HUES64 (cell line): Measurements from ENCODE around the gene ACOT6.

Experiments used
- H3K27ac ChIP-seq: 2 replicates; pipeline ENCODE4 v1.7.0; 2013; ENCODE audit warnings: low read depth, low read length, inconsistent platforms
- H3K27me3 ChIP-seq: 2 replicates; pipeline ENCODE4 v1.6.1; 2013; ENCODE audit warnings: mild to moderate bottlenecking, low read length; ENCODE audit not compliant: insufficient read depth
- H3K36me3 ChIP-seq: 2 replicates; pipeline ENCODE4 v1.6.1; 2013; ENCODE audit warnings: mild to moderate bottlenecking, low read length; ENCODE audit not compliant: insufficient read depth
- H3K4me1 ChIP-seq: 2 replicates; pipeline ENCODE4 v1.6.1; 2013; ENCODE audit warnings: mild to moderate bottlenecking, low read length, moderate library complexity; ENCODE audit not compliant: insufficient read depth
- H3K4me3 ChIP-seq: 2 replicates; pipeline ENCODE4 v1.5.1; 2013; ENCODE audit warnings: mild to moderate bottlenecking, low read length, moderate library complexity
- H3K9ac ChIP-seq: 2 replicates; pipeline ENCODE4 v1.6.1; 2013; ENCODE audit warnings: mild to moderate bottlenecking, low read depth, low read length
- H3K9me3 ChIP-seq: 2 replicates; pipeline ENCODE4 v1.6.1; 2013; ENCODE audit warnings: low read depth, low read length; ENCODE audit not compliant: insufficient read depth
- WGBS: fragments of 150-250, 120-280 bp; methylation state at CpG from one replicate; pipeline ENCODE4 v1.1.7; 2013; ENCODE audit warnings: missing lambda C conversion rate; 5-methylcytosine and 5-hydroxymethylcytosine counted together

ACOT6 gene

GRCh38 chr14:73602994-73603393 is 9.3 kb upstream of the ACOT6 start:
- H3K36me3 ChIP-seq = no peaks in the 10 kb centered on the region
- WGBS = 91% methylated on average over 3 of the region's 3 CpGs
- no peak overlapping the region for H3K4me3 ChIP-seq
- H3K4me1 ChIP-seq = no peaks in the 10 kb centered on the region
- H3K27ac ChIP-seq = no peak overlapping the region
- H3K9me3 ChIP-seq = peaks cover 10% of the 10 kb centered on the region
- H3K9ac ChIP-seq = no peak overlapping the region
- no peaks in the 10 kb centered on the region for H3K27me3 ChIP-seq

- Histone ChIP-seq H3K4me1 (no peaks in the 10 kb centered on the region), H3K36me3 (no peaks in the 10 kb centered on the region), H3K9ac (no peak overlapping the region), H3K9me3 (peaks cover 10% of the 10 kb centered on the region), H3K4me3 (no peak overlapping the region), H3K27ac (no peak overlapping the region), H3K27me3 (peaks cover 4% of the 10 kb centered on the region; the same call in 1 of the 2 replicates)
- 92% methylated on average over 2 of the region's 3 CpGs for WGBS
These were observed 6.0 kb upstream of the ACOT6 start for GRCh38 chr14:73606271-73606670.

- H3K9me3 ChIP-seq = peaks cover 10% of the 10 kb centered on the region
- H3K4me3 ChIP-seq = no peak overlapping the region
- H3K27ac ChIP-seq = no peak overlapping the region
- peaks cover 13% of the 10 kb centered on the region; the same call in 1 of the 2 replicates for H3K27me3 ChIP-seq
- H3K9ac ChIP-seq = no peak overlapping the region
- WGBS = 82% methylated on average over 1 of the region's 1 CpG
- no peaks in the 10 kb centered on the region for H3K36me3 ChIP-seq
- no peaks in the 10 kb centered on the region for H3K4me1 ChIP-seq
These were observed 5.1 kb upstream of the ACOT6 start for GRCh38 chr14:73607241-73607640.

DNA sequence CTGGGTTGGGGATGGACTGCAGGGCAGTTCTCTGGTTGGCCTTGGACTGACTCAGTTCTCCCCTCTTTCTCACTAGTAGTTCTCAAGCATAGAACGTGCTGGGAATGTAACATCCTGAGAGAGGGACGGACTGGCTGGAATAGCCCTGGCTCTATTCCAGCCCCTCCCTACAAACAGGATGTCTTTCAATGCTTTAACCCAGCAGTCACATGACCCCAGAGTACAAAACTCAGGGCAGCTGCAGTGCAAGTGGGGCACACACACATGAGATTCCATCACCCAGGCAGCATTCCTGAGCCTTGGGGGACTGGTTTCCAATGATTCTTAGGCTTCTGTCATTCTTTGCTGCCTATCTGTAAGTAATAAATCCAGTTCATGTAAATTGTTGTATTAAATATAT is 1.6 kb upstream of the ACOT6 start:
- peaks cover 38% of the 10 kb centered on the region for H3K27me3 ChIP-seq
- H3K36me3 ChIP-seq = no peaks in the 10 kb centered on the region
- H3K9ac ChIP-seq = no peak overlapping the region
- H3K9me3 ChIP-seq = peaks cover 10% of the 10 kb centered on the region
- H3K27ac ChIP-seq = no peak overlapping the region
- H3K4me3 ChIP-seq = no peak overlapping the region
- WGBS = 89% methylated on average over 2 of the region's 2 CpGs
- H3K4me1 ChIP-seq = no peaks in the 10 kb centered on the region

GRCh38 chr14:73613046-73613383 is 698 bp downstream of the ACOT6 start:
- H3K27me3 ChIP-seq = peaks cover 50% of the 10 kb centered on the region
- H3K9ac ChIP-seq = peak overlapping the region; percentile 76
- peak overlapping the region; percentile 75 for H3K4me3 ChIP-seq
- H3K9me3 ChIP-seq = no peaks in the 10 kb centered on the region
- WGBS = 14% methylated on average over 13 of the region's 13 CpGs
- H3K27ac ChIP-seq = no peak overlapping the region
- 0 out of 2 replicates have a peak, but pooled peaks cover 7% of the 10 kb centered on the region for H3K4me1 ChIP-seq
- no peaks in the 10 kb centered on the region for H3K36me3 ChIP-seq

- H3K27me3 ChIP-seq = peaks cover 53% of the 10 kb centered on the region
- no peak overlapping the region for H3K27ac ChIP-seq
- no peaks in the 10 kb centered on the region for H3K9me3 ChIP-seq
- H3K9ac ChIP-seq = no peak overlapping the region
- no peaks in the 10 kb centered on the region for H3K36me3 ChIP-seq
- H3K4me1 ChIP-seq = 0 out of 2 replicates have a peak, but pooled peaks cover 7% of the 10 kb centered on the region
- peak overlapping the region; percentile 75; the same call in 1 of the 2 replicates for H3K4me3 ChIP-seq
- WGBS = 98% methylated on average over 3 of the region's 3 CpGs
These were observed 1.2 kb downstream of the ACOT6 start for GRCh38 chr14:73613419-73613963.

GRCh38 chr14:73616831-73617230 is 4.5 kb downstream of the ACOT6 start:
- H3K36me3 ChIP-seq = no peaks in the 10 kb centered on the region
- H3K27me3 ChIP-seq = peaks cover 54% of the 10 kb centered on the region
- WGBS = 64% methylated on average over 4 of the region's 4 CpGs
- no peak overlapping the region for H3K4me3 ChIP-seq
- H3K9me3 ChIP-seq = no peaks in the 10 kb centered on the region
- H3K9ac ChIP-seq = no peak overlapping the region
- no peak overlapping the region for H3K27ac ChIP-seq
- 0 out of 2 replicates have a peak, but pooled peaks cover 7% of the 10 kb centered on the region for H3K4me1 ChIP-seq

- Histone ChIP-seq H3K9me3 (no peaks in the 10 kb centered on the region), H3K27me3 (peaks cover 29% of the 10 kb centered on the region; the same call in 1 of the 2 replicates), H3K36me3 (no peaks in the 10 kb centered on the region), H3K4me1 (0 out of 2 replicates have a peak, but pooled peaks cover 7% of the 10 kb centered on the region), H3K4me3 (no peak overlapping the region), H3K27ac (no peak overlapping the region), H3K9ac (no peak overlapping the region)
- WGBS = 88% methylated on average over 1 of the region's 1 CpG
These were observed 7.2 kb downstream of the ACOT6 start for GRCh38 chr14:73619524-73619923.

- Histone ChIP-seq H3K9me3 (no peaks in the 10 kb centered on the region), H3K27me3 (peaks cover 28% of the 10 kb centered on the region; the same call in 1 of the 2 replicates), H3K4me1 (0 out of 2 replicates have a peak, but pooled peaks cover 7% of the 10 kb centered on the region), H3K9ac (no peak overlapping the region), H3K27ac (no peak overlapping the region), H3K36me3 (no peaks in the 10 kb centered on the region), H3K4me3 (no peak overlapping the region)
- WGBS = 93% methylated on average over 10 of the region's 10 CpGs
These were observed 8.0 kb downstream of the ACOT6 start for GRCh38 chr14:73620268-73620667.

DNA sequence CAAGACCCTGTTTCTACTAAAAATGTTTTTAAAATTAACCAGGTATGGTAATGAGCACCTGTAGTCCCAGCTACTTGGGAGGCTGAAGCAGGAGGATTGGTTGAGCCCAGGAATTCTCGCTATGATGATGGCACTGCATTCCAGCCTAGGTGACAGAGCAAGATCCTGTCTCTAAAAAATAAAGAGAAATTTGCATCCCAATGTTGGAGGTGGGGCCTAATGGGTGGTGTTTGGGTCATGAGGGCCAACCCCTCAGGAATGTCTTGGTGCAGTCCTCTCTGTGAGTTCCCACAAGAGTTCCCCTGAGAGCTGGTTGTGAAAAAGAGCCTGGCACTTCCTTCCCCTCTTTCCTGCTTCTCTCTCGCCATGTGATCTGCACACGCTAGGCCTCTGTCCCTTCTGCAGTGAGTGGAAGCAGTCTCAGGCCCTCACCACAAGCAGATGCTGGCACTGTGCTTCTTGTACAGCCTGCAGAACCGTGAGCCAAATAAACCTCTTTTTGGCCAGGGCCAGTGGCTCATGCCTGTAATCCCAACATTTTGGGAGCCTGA is 11.3 kb downstream of the ACOT6 start:
- Histone ChIP-seq H3K36me3 (no peaks in the 10 kb centered on the region), H3K27me3 (peaks cover 10% of the 10 kb centered on the region; the same call in 1 of the 2 replicates), H3K4me1 (no peaks in the 10 kb centered on the region), H3K4me3 (no peak overlapping the region), H3K9me3 (no peaks in the 10 kb centered on the region), H3K9ac (no peak overlapping the region), H3K27ac (no peak overlapping the region)
- WGBS = 92% methylated on average over 4 of the region's 4 CpGs

DNA sequence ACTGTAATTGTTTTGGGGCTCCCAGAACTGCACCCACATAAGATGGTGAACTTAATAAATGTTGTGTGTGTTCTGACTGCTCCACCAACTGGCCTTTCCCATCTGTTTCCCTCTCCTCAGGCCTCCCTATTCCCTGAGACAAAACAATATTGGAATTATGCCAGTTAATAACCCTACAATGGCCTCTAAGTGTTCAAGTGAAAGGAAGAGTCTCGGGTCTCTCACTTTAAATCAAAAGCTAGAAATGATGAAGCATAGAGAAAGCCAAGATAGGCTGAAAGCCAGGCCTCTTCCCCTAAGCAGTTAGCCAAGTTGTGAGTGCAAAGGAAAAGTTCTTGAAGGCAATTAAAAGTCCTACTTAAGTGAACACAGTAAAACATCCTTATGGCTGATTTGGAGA is 13.4 kb downstream of the ACOT6 start:
- Histone ChIP-seq H3K36me3 (no peaks in the 10 kb centered on the region), H3K4me1 (no peaks in the 10 kb centered on the region), H3K9ac (no peak overlapping the region), H3K27ac (no peak overlapping the region), H3K27me3 (no peaks in the 10 kb centered on the region), H3K9me3 (no peaks in the 10 kb centered on the region), H3K4me3 (no peak overlapping the region)
- WGBS = 93% methylated on average over 1 of the region's 1 CpG
